PC-9 (cell line): ENCODE data around the gene GATAD2B. TPM values are rescaled to one million over a fixed set of nuclear protein-coding genes. Genes with fewer than 3 reads are reported as not detected.

ENCODE experiments used
- BruUV-seq: library from RNA; stranded (reverse); fragments of 400-500 nt; replicated peaks from 2 replicates; lab custom pipeline; 2021; lab: Mats Ljungman, UMichigan
- CTCF ChIA-PET: fragments of 300-600 bp; sonication (Branson Sonifier 250); formaldehyde crosslinking; loops from one replicate; lab custom pipeline; 2022; ENCODE audit warnings: antibody characterized with exemption; lab: Charles Lee
- POLR2A ChIA-PET: fragments of 300-600 bp; sonication (Branson Sonifier 250); formaldehyde crosslinking; loops from one replicate; lab custom pipeline; 2022; ENCODE audit warnings: antibody characterized with exemption; ENCODE audit not compliant: unreplicated experiment; lab: Charles Lee
- DNase-seq, 2 experiments: peaks; one replicate each; pipeline versions ENCODE4 v3.0.0 to v3.0.0-alpha.2; 2015 to 2022; ENCODE audit warnings: mixed read lengths in 1 of 2
- H2AFZ ChIP-seq: fragments of 200-600 bp; sonication (generic); 2 replicates; pipeline ENCODE4 v1.8.1; 2017; ENCODE audit warnings: antibody characterized with exemption
- H3F3A ChIP-seq: fragments of 200-600 bp; sonication (generic); 2 replicates; pipeline ENCODE4 v1.8.1; 2017; ENCODE audit warnings: antibody characterized with exemption, mild to moderate bottlenecking, low read depth; ENCODE audit not compliant: insufficient read depth
- H3K27ac ChIP-seq: fragments of 200-600 bp; sonication (generic); 2 replicates; pipeline ENCODE4 v1.6.1; 2016; ENCODE audit warnings: mixed run types
- H3K27me3 ChIP-seq: fragments of 200-600 bp; sonication (generic); 2 replicates; pipeline ENCODE4 v1.6.1; 2016; ENCODE audit warnings: low read depth, mixed run types; ENCODE audit not compliant: insufficient read depth
- H3K36me3 ChIP-seq: fragments of 200-600 bp; sonication (generic); 2 replicates; pipeline ENCODE4 v1.6.1; 2016; ENCODE audit warnings: low read depth, mixed run types
- H3K4me1 ChIP-seq: fragments of 200-600 bp; sonication (generic); replicated peaks from 2 replicates; pipeline ENCODE4 v1.6.1; 2016; ENCODE audit warnings: mixed run types; ENCODE audit not compliant: insufficient read depth
- H3K4me2 ChIP-seq: fragments of 200-600 bp; sonication (generic); 2 replicates; pipeline ENCODE4 v1.6.1; 2017; ENCODE audit warnings: mixed run types
- H3K4me3 ChIP-seq: fragments of 200-600 bp; sonication (generic); 2 replicates; pipeline ENCODE4 v1.6.1; 2016; ENCODE audit warnings: mixed run types
- H3K79me2 ChIP-seq: fragments of 200-600 bp; sonication (generic); 2 replicates; pipeline ENCODE4 v1.6.1; 2017; ENCODE audit warnings: low read depth, mixed run types
- H3K9me2 ChIP-seq: fragments of 200-600 bp; sonication (generic); 2 replicates; pipeline ENCODE4 v1.8.1; 2017; ENCODE audit warnings: mild to moderate bottlenecking; ENCODE audit not compliant: insufficient read depth
- H3K9me3 ChIP-seq: fragments of 200-600 bp; sonication (generic); 2 replicates; pipeline ENCODE4 v1.8.1; 2016; ENCODE audit warnings: low read depth; ENCODE audit not compliant: insufficient read depth
- H4K20me1 ChIP-seq: fragments of 200-600 bp; sonication (generic); 2 replicates; pipeline ENCODE4 v1.8.1; 2017; ENCODE audit not compliant: insufficient read depth
- EZH2 ChIP-seq: fragments of 200-600 bp; sonication (generic); IDR thresholded peaks from 2 replicates; pipeline ENCODE4 v1.8.0; 2017; ENCODE audit warnings: antibody characterized with exemption, low read depth
- intact Hi-C: fragments of 100-400 bp; cut with micrococcal nuclease; formaldehyde crosslinking; loops from one replicate; pipeline ENCODE4 v1.10.0; 2022; ENCODE audit not compliant: unreplicated experiment
- total RNA-seq: library from RNA; stranded (reverse); gene quantifications from 2 replicates; pipeline ENCODE4 v1.2.3, GENCODE V29; 2021
- TF ChIP-seq, protein P1 (sequence below): fragments of 200-600 bp; sonication (generic); conservative IDR thresholded peaks from 2 replicates; pipeline ENCODE4 v1.6.1; 2017; ENCODE audit warnings: mixed run types, antibody characterized with exemption, mild to moderate bottlenecking, moderate library complexity

GATAD2B gene
- total RNA-seq, 1 experiment from 2014 or later: 56.1 TPM

DNA sequence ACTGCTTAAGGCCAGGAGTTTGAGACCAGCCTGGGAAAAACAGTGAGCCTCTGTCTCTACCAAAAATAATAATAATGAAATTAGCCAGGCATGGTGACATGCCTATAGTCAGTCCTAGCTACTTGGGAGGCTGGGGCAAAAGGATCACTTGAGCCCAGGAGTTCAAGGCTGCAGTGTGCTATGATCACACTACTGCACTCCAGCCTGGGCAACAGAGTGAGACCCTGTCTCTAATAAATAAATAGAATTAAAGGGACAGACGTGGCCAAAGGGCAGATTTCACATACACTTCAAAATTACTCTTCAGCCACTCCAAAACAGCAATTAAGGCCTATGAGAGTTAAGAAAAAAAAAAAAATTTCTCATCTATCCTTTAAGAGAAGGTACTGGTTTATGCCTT is 45.7 kb downstream of the GATAD2B start:
- no peaks in the 10 kb centered on the region for H3K9me2 ChIP-seq
- H3F3A ChIP-seq: 0 out of 2 replicates have a peak, but pooled peaks cover 4% of the 10 kb centered on the region
- BruUV-seq: no TSS peak
- no peak overlapping the region for H2AFZ ChIP-seq
- H3K4me1 ChIP-seq: no peaks in the 10 kb centered on the region
- TF ChIP-seq, protein P1, sequence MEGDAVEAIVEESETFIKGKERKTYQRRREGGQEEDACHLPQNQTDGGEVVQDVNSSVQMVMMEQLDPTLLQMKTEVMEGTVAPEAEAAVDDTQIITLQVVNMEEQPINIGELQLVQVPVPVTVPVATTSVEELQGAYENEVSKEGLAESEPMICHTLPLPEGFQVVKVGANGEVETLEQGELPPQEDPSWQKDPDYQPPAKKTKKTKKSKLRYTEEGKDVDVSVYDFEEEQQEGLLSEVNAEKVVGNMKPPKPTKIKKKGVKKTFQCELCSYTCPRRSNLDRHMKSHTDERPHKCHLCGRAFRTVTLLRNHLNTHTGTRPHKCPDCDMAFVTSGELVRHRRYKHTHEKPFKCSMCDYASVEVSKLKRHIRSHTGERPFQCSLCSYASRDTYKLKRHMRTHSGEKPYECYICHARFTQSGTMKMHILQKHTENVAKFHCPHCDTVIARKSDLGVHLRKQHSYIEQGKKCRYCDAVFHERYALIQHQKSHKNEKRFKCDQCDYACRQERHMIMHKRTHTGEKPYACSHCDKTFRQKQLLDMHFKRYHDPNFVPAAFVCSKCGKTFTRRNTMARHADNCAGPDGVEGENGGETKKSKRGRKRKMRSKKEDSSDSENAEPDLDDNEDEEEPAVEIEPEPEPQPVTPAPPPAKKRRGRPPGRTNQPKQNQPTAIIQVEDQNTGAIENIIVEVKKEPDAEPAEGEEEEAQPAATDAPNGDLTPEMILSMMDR: no peak
- TF ChIP-seq EZH2: no peak
- intact Hi-C loops: no loop called here
- H4K20me1 ChIP-seq: peaks cover 60% of the 10 kb centered on the region
- H3K79me2 ChIP-seq: peaks cover 72% of the 10 kb centered on the region
- no peaks in the 10 kb centered on the region for H3K9me3 ChIP-seq
- H3K36me3 ChIP-seq: no peaks in the 10 kb centered on the region
- H3K27ac ChIP-seq: no peak overlapping the region
- no peak overlapping the region for H3K4me2 ChIP-seq
- ChIA-PET POLR2A (no interaction called here), CTCF (no interaction called here)
- no peak for DNase-seq
- no peak overlapping the region for H3K4me3 ChIP-seq
- H3K27me3 ChIP-seq: no peaks in the 10 kb centered on the region

DNA sequence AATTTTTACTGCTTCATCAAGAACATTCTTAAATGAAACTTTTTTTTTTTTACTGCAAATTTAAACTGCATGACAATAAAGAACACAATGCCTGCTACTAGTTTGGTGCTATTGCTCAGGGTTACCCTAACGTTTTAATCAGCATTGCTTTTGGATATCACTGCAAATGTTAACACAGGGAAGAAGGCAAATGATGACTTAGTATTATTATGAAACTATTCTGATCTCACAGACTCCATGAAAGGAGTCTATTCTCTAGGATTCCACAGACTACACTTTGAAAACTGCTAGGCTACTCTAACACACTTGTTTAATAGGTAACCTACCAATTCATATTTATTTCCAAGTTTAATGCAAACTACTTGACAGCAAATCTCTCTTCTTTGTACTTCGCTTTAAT is 49.8 kb downstream of the GATAD2B start:
- no TSS peak for BruUV-seq
- intact Hi-C loops: no loop called here
- CTCF ChIA-PET: no interaction called here

DNA sequence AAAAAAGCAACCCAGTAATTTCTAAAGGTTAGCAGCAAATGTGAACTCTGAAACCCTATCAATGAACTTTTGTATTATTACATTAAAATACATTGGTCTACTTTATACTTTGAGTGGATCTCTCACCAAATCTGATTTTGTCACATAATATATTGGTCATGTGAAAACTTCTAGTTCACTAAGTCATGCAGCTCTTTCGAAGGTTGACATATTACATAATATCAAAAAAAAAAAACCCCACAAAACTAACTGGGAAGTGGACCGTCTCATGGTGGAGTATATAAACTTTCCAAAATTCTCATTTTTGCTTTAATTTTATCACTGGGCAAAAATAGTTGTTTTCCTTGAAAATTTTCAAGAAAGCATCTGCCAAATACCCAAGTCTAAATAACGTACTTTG is 50.4 kb downstream of the GATAD2B start:
- POLR2A ChIA-PET: interaction anchor here (0.7 kb wide), 1 partner anchor 192 kb away, joined by 3 read pairs; no protein-coding TSS in a partner anchor

More for the DNA sequence above, 49.8 kb downstream of the GATAD2B start:
- Histone ChIP-seq H3K79me2 (peaks cover 59% of the 10 kb centered on the region), H3K27me3 (no peaks in the 10 kb centered on the region), H3K9me2 (no peaks in the 10 kb centered on the region), H3K4me3 (no peak overlapping the region), H3K4me2 (no peak overlapping the region), H3K36me3 (no peaks in the 10 kb centered on the region; the same call in 1 of the 2 replicates), H3K9me3 (no peaks in the 10 kb centered on the region), H2AFZ (no peak overlapping the region), H3K27ac (no peak overlapping the region), H3F3A (peaks cover 11% of the 10 kb centered on the region; the same call in 1 of the 2 replicates), H4K20me1 (peaks cover 38% of the 10 kb centered on the region), H3K4me1 (no peaks in the 10 kb centered on the region)
- TF ChIP-seq, protein P1: no peak
- no peak for TF ChIP-seq EZH2
- POLR2A ChIA-PET: no interaction called here
- no peak for DNase-seq

More for the DNA sequence above, 50.4 kb downstream of the GATAD2B start:
- Histone ChIP-seq H3K27ac (no peak overlapping the region), H3F3A (peaks cover 11% of the 10 kb centered on the region; the same call in 1 of the 2 replicates), H3K9me2 (no peaks in the 10 kb centered on the region), H3K4me3 (no peak overlapping the region), H3K27me3 (no peaks in the 10 kb centered on the region), H3K79me2 (peaks cover 58% of the 10 kb centered on the region), H3K4me2 (no peak overlapping the region), H3K36me3 (no peaks in the 10 kb centered on the region; the same call in 1 of the 2 replicates), H3K9me3 (no peaks in the 10 kb centered on the region), H2AFZ (no peak overlapping the region), H4K20me1 (peaks cover 43% of the 10 kb centered on the region), H3K4me1 (no peaks in the 10 kb centered on the region)
- BruUV-seq: no TSS peak
- intact Hi-C loops: no loop called here
- CTCF ChIA-PET: interaction anchor here (0.7 kb wide), 1 partner anchor 75 kb away, joined by 6 read pairs; no protein-coding TSS in a partner anchor
- TF ChIP-seq, protein P1: no peak
- no peak for TF ChIP-seq EZH2
- DNase-seq: no peak
